ENCODE results near the gene LMTK2.

- no peak for TF ChIP-seq POLR2AphosphoS5 (IDR thresholded peaks at IDR 0.05; ENCODE audit: low read depth)
- TF ChIP-seq, protein P1, sequence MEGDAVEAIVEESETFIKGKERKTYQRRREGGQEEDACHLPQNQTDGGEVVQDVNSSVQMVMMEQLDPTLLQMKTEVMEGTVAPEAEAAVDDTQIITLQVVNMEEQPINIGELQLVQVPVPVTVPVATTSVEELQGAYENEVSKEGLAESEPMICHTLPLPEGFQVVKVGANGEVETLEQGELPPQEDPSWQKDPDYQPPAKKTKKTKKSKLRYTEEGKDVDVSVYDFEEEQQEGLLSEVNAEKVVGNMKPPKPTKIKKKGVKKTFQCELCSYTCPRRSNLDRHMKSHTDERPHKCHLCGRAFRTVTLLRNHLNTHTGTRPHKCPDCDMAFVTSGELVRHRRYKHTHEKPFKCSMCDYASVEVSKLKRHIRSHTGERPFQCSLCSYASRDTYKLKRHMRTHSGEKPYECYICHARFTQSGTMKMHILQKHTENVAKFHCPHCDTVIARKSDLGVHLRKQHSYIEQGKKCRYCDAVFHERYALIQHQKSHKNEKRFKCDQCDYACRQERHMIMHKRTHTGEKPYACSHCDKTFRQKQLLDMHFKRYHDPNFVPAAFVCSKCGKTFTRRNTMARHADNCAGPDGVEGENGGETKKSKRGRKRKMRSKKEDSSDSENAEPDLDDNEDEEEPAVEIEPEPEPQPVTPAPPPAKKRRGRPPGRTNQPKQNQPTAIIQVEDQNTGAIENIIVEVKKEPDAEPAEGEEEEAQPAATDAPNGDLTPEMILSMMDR (conservative IDR thresholded peaks at IDR 0.05; ENCODE audit: low read depth in 2 of 2) = no peak
- TF ChIP-seq EZH2 (IDR thresholded peaks at IDR 0.05; ENCODE audit: low read depth, unreplicated experiment) = no peak
Observed at GRCh38 chr7:98241674-98242241, 135.1 kb downstream of the LMTK2 start.
